Liver (tissue), 9 donors: ENCODE results near the gene RUBCN. TPM values are rescaled to one million over a fixed set of nuclear protein-coding genes. Genes with fewer than 3 reads are reported as not detected.

Experiments used
- DNase-seq: peaks from one replicate; pipeline ENCODE4 v3.0.0-alpha.2; 2017; ENCODE audit warnings: low spot score
- H3K27ac ChIP-seq, 2 donors: one replicate each; pipeline ENCODE4 v1.7.0; 2013; ENCODE audit warnings: inconsistent platforms in 2 of 2, low read length in 2 of 2, control low read depth in 1 of 2, low read depth in 1 of 2, mild to moderate bottlenecking in 1 of 2
- H3K27me3 ChIP-seq, 4 donors: one replicate each; pipeline versions ENCODE4 v1.6.1 to v1.7.0; 2013; ENCODE audit warnings: low read length in 3 of 4, inconsistent platforms in 1 of 4, mild to moderate bottlenecking in 1 of 4, moderate library complexity in 1 of 4; ENCODE audit not compliant: control insufficient read depth in 4 of 4, insufficient read depth in 4 of 4
- H3K36me3 ChIP-seq, 4 donors: one replicate each; pipeline versions ENCODE4 v1.6.1 to v1.7.0; 2013; ENCODE audit warnings: low read length in 3 of 4, mild to moderate bottlenecking in 3 of 4, low read depth in 1 of 4, moderate library complexity in 1 of 4; ENCODE audit not compliant: control insufficient read depth in 4 of 4, insufficient read depth in 3 of 4
- H3K4me1 ChIP-seq, 4 donors: one replicate each; pipeline versions ENCODE4 v1.6.1 to v1.7.0; 2013; ENCODE audit warnings: low read length in 3 of 4, mild to moderate bottlenecking in 3 of 4, moderate library complexity in 1 of 4; ENCODE audit not compliant: control insufficient read depth in 4 of 4, insufficient read depth in 4 of 4
- H3K4me3 ChIP-seq, 3 donors: one replicate each; pipeline versions ENCODE4 v1.6.1 to v1.7.0; 2013; ENCODE audit warnings: low read length in 3 of 3, control low read depth in 1 of 3, low read depth in 1 of 3, mild to moderate bottlenecking in 1 of 3
- H3K9ac ChIP-seq, 2 donors: one replicate each; pipeline ENCODE4 v1.7.0; 2013; ENCODE audit warnings: low read length in 2 of 2, mild to moderate bottlenecking in 2 of 2, moderate library complexity in 2 of 2, control low read depth in 1 of 2, low read depth in 1 of 2
- H3K9me3 ChIP-seq, 4 donors: one replicate each; pipeline versions ENCODE4 v1.6.1 to v1.7.0; 2013; ENCODE audit warnings: low read length in 3 of 4; ENCODE audit not compliant: control insufficient read depth in 4 of 4
- ATF3 ChIP-seq: IDR thresholded peaks from 2 replicates; pipeline ENCODE4 v1.6.1; 2016; ENCODE audit warnings: antibody characterized with exemption
- CTCF ChIP-seq: fragments of 150-350 bp; IDR thresholded peaks from 2 replicates; pipeline ENCODE4 v1.5.1; 2017; ENCODE audit warnings: improper control_type of control experiment, low read depth, low read length; ENCODE audit not compliant: missing input control
- EGR1 ChIP-seq, 2 donors: IDR thresholded peaks; 2 replicates each; pipeline ENCODE4 v1.6.1; 2016 to 2018; ENCODE audit warnings: antibody characterized with exemption in 2 of 2, low read depth in 2 of 2
- FOXA1 ChIP-seq: IDR thresholded peaks from 2 replicates; pipeline ENCODE4 v1.6.1; 2016; ENCODE audit warnings: antibody characterized with exemption
- FOXA2 ChIP-seq: IDR thresholded peaks from 2 replicates; pipeline ENCODE4 v1.6.1; 2016; ENCODE audit warnings: antibody characterized with exemption
- GABPA ChIP-seq, 2 donors: IDR thresholded peaks in 1 of 2; conservative IDR thresholded peaks in 1 of 2; 2 replicates each; pipeline ENCODE4 v1.6.1; 2016; ENCODE audit warnings: antibody characterized with exemption in 2 of 2, mild to moderate bottlenecking in 1 of 2, moderate library complexity in 1 of 2
- HNF4A ChIP-seq, 2 donors: conservative IDR thresholded peaks; 2 replicates each; pipeline ENCODE4 v1.6.1; 2016; ENCODE audit warnings: antibody characterized with exemption in 2 of 2, mild to moderate bottlenecking in 2 of 2
- HNF4G ChIP-seq: IDR thresholded peaks from 2 replicates; pipeline ENCODE4 v1.6.1; 2016; ENCODE audit warnings: antibody characterized with exemption
- JUND ChIP-seq, 2 donors: IDR thresholded peaks; 2 replicates each; pipeline ENCODE4 v1.6.1; 2016; ENCODE audit warnings: antibody characterized with exemption in 2 of 2
- NR2F2 ChIP-seq: IDR thresholded peaks from 2 replicates; pipeline ENCODE4 v1.6.1; 2016; ENCODE audit warnings: antibody characterized with exemption
- RAD21 ChIP-seq, 2 donors: IDR thresholded peaks; 2 replicates each; pipeline ENCODE4 v1.6.1; 2016; ENCODE audit warnings: antibody characterized with exemption in 2 of 2, mild to moderate bottlenecking in 2 of 2
- REST ChIP-seq: IDR thresholded peaks from 2 replicates; pipeline ENCODE4 v1.6.1; 2016; ENCODE audit warnings: antibody characterized with exemption, mild to moderate bottlenecking
- RXRA ChIP-seq, 2 donors: IDR thresholded peaks; 2 replicates each; pipeline ENCODE4 v1.6.1; 2017 to 2018; ENCODE audit warnings: antibody characterized with exemption in 2 of 2, mild to moderate bottlenecking in 1 of 2
- SP1 ChIP-seq: IDR thresholded peaks from 2 replicates; pipeline ENCODE4 v1.6.1; 2018; ENCODE audit warnings: antibody characterized with exemption, mild to moderate bottlenecking
- TAF1 ChIP-seq: conservative IDR thresholded peaks from 2 replicates; pipeline ENCODE4 v1.6.1; 2016; ENCODE audit warnings: antibody characterized with exemption, mild to moderate bottlenecking
- YY1 ChIP-seq: IDR thresholded peaks from 2 replicates; pipeline ENCODE4 v1.6.1; 2016; ENCODE audit warnings: antibody characterized with exemption, mild to moderate bottlenecking
- ZBTB33 ChIP-seq: IDR thresholded peaks from 2 replicates; pipeline ENCODE4 v1.6.1; 2016; ENCODE audit warnings: antibody characterized with exemption
- WGBS: extraction: QIAGEN DNeasy Blood & Tissue Kit; methylation state at CpG from one replicate; pipeline ENCODE4 v1.1.7; 2013; 5-methylcytosine and 5-hydroxymethylcytosine counted together
- polyA plus RNA-seq, 2 donors: library from polyadenylated mRNA; stranded (reverse) in 1 of 2; unstranded in 1 of 2; fragments of 200-250 nt in 1 of 2; fragments of >200 nt in 1 of 2; fragmentation: Nextera tagmentation in 1 of 2; extraction: Ambion mirVana in 1 of 2; gene quantifications; one replicate each; pipeline versions ENCODE4 v1.2.1 to v1.2.3, GENCODE V29; 2013 to 2015
- total RNA-seq, 2 donors: library from RNA; depleted of rRNA; stranded (reverse); fragments of >200 nt; gene quantifications; one replicate each; pipeline ENCODE4 v1.2.3, GENCODE V29; 2014
- TF ChIP-seq, protein P1 (sequence below): IDR thresholded peaks from 2 replicates; pipeline ENCODE4 v1.6.1; 2016; ENCODE audit warnings: antibody characterized with exemption
- donor health status: healthy.
- donor health status: healthy.
- donor health status: healthy.
- donor health status: healthy.
- donor health status: healthy.

Gene RUBCN
- total and polyA plus RNA-seq, 4 donors: 4.1 to 7.0 (median 4.7) TPM

DNA sequence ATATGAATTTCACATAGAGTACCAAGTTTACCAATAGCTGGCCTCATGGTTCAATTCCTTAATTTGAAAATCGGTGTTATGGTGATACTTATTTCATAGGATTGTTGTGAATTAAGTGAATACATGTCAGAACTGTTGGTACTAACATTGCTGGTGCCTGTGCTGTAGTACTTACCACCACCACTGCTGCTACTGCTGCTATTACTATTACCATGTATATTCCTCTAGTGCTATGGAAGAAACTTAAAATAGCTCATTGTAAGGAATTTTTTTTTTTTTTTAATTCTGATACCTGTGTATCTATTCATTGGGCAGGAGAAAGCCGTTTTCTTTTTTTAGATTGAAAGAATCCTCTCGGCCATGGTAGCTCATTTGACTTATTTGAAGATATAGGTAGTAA lies 16.6 kb upstream of the RUBCN start:
- H3K27ac ChIP-seq: no peak overlapping the region
- H3K4me1 ChIP-seq: peaks cover 0 to 24% (median 11%) of the 10 kb centered on the region in 4 donors
- DNase-seq: no peak
- H3K9me3 ChIP-seq: no peaks in the 10 kb centered on the region
- no peak overlapping the region for H3K9ac ChIP-seq
- no peaks in the 10 kb centered on the region for H3K27me3 ChIP-seq
- TF ChIP-seq NR2F2 (no peak), SP1 (no peak), YY1 (no peak)
- peaks cover 0 to 5% (median 2%) of the 10 kb centered on the region in 4 donors for H3K36me3 ChIP-seq
- 96% methylated on average over 3 of the region's 3 CpGs for WGBS
- H3K4me3 ChIP-seq: no peak overlapping the region

GRCh38 chr3:197752107-197752506 lies 15.4 kb upstream of the RUBCN start:
- no peak for DNase-seq
- H3K36me3 ChIP-seq: peaks cover 0 to 3% (median under 1%) of the 10 kb centered on the region in 4 donors
- peaks cover under 1 to 24% (median 11%) of the 10 kb centered on the region in 4 donors for H3K4me1 ChIP-seq
- 87% methylated on average over 5 of the region's 5 CpGs for WGBS
- H3K4me3 ChIP-seq: no peak overlapping the region
- no peak overlapping the region for H3K27ac ChIP-seq
- TF ChIP-seq JUND (IDR thresholded peaks at IDR 0.05): no peak
- no peak for TF ChIP-seq SP1
- no peak for TF ChIP-seq ZBTB33
- TF ChIP-seq, protein P1, sequence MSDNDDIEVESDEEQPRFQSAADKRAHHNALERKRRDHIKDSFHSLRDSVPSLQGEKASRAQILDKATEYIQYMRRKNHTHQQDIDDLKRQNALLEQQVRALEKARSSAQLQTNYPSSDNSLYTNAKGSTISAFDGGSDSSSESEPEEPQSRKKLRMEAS: no peak
- no peak for TF ChIP-seq EGR1 (IDR thresholded peaks at IDR 0.05; ENCODE audit: low read depth in 2 of 2)
- no peak for TF ChIP-seq REST
- no peak for TF ChIP-seq CTCF
- TF ChIP-seq TAF1: no peak
- no peak for TF ChIP-seq RXRA (IDR thresholded peaks at IDR 0.05)
- no peak for TF ChIP-seq ATF3
- TF ChIP-seq YY1: no peak
- TF ChIP-seq HNF4A (conservative IDR thresholded peaks at IDR 0.05): no peak
- no peak for TF ChIP-seq RAD21 (IDR thresholded peaks at IDR 0.05)
- no peak for TF ChIP-seq FOXA1
- TF ChIP-seq HNF4G: no peak
- TF ChIP-seq NR2F2: no peak
- TF ChIP-seq FOXA2: no peak
- no peak for TF ChIP-seq GABPA (IDR thresholded peaks at IDR 0.05 in 1 of 2, conservative IDR thresholded peaks at IDR 0.05 in 1 of 2)
- no peaks in the 10 kb centered on the region for H3K9me3 ChIP-seq
- H3K27me3 ChIP-seq: no peaks in the 10 kb centered on the region
- no peak overlapping the region for H3K9ac ChIP-seq
